HL-60/S4 treated with phorbol 12-myristate 13-acetate at 8.2 ng/mL for 4 days and 3 days (cell line): ENCODE measurements around the gene SPSB2.
"Not testable (repeated sequence)": the region's sequence is repeated elsewhere in the genome, so short reads cannot be mapped to it uniquely, and the experiment has no call there.

ENCODE experiments used
- in situ Hi-C: fragments of 300-500 bp; cut with MboI; formaldehyde crosslinking; loops from 2 replicates; pipeline ENCODE4 v1.15.0; 2022; ENCODE audit warnings: low sequenced_read_pairs

SPSB2 gene

GRCh38 chr12:6873094-6874014 is at the start of gene SPSB2:
SPSB2 (minus strand) TSS chr12:6873303; CDS start chr12:6872901, 402 bp downstream.
- in situ Hi-C loops = no loop called here

GRCh38 chr12:6921996-6922946 is 49.2 kb upstream of the SPSB2 start:
- in situ Hi-C loops = no loop called here

- in situ Hi-C loops = no loop called here
Measured at GRCh38 chr12:6921539-6921938, 48.4 kb upstream of the SPSB2 start.

GRCh38 chr12:6919588-6919987 is 46.5 kb upstream of the SPSB2 start:
- in situ Hi-C loops = no loop called here

- in situ Hi-C loops = no loop called here
Measured at GRCh38 chr12:6917491-6918231, 44.6 kb upstream of the SPSB2 start.

GRCh38 chr12:6916426-6917200 is 43.5 kb upstream of the SPSB2 start:
- in situ Hi-C loops = no loop called here

- in situ Hi-C loops = no loop called here
Measured at GRCh38 chr12:6915789-6916285, 42.7 kb upstream of the SPSB2 start.

GRCh38 chr12:6914947-6915788 is 42.1 kb upstream of the SPSB2 start:
- in situ Hi-C loops = no loop called here

GRCh38 chr12:6914246-6914946 is 41.3 kb upstream of the SPSB2 start, which contains the start of gene ENO2:
ENO2 (plus strand) TSS chr12:6914580; CDS start chr12:6915833, 1,253 bp downstream.
- in situ Hi-C loops = no loop called here

- in situ Hi-C loops = no loop called here
Measured at GRCh38 chr12:6912164-6912935, 39.2 kb upstream of the SPSB2 start.

GRCh38 chr12:6909421-6910145 is 36.5 kb upstream of the SPSB2 start:
- in situ Hi-C loops = no loop called here

GRCh38 chr12:6908141-6908540 is 35.0 kb upstream of the SPSB2 start:
- in situ Hi-C loops = not testable (repeated sequence)

GRCh38 chr12:6905414-6906040 is 32.4 kb upstream of the SPSB2 start:
- in situ Hi-C loops = no loop called here

GRCh38 chr12:6904280-6905276 is 31.5 kb upstream of the SPSB2 start, which contains the start of gene LRRC23:
LRRC23 (plus strand) TSS chr12:6904822; CDS start chr12:6905634, 812 bp downstream.
- in situ Hi-C loops = no loop called here

GRCh38 chr12:6903722-6904121 is 30.6 kb upstream of the SPSB2 start:
- in situ Hi-C loops = no loop called here
